ENCODE results near the gene COA5. TPM values are rescaled to one million over a fixed set of nuclear protein-coding genes. Genes with fewer than 3 reads are reported as not detected.
A peak's percentile ranks its signal among the peaks of the same experiment; 100 is the strongest.

COA5 gene
- polyA plus RNA-seq, 2 donors = 16.7 to 43.0 TPM

DNA sequence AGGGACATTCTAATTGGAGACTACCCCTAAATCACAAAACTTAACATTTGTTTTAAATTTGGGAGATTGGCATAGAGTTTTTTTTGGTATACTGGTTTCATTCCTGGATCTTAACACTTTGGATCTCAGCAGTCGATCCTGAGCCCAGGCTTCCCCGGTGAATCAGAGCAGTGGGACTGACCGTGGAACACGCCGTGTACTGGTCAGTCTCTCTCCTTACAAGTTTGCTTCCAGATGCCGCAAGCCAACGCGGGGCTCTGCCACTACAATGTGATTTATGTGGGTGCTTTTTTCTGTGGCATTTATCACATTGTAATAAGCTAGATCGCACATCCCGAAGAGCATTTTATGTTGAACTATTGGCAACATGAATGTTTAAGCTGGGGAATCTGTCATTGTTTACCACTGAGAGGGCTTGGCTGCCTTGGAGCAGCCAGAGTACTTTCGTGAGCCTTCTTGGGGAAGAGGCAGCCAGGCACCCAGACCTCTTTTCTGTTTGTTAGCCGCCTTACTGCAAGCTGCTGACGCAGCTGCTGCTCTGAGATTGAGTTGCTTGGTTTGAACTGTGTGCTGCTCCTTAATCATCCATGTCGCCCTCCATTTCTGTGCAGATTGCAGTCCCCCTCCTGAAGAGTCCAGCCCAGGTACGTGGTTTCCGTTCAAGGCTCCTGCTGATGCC, 49.3 kb downstream of the COA5 start:
- peaks cover 8 to 19% of the 10 kb centered on the region in 2 donors for H3K36me3 ChIP-seq (ENCODE audit: control insufficient read depth in 2 of 2, insufficient read depth in 2 of 2, low read length in 1 of 2)
- no peaks in the 10 kb centered on the region for H3K9me3 ChIP-seq (ENCODE audit: control insufficient read depth in 2 of 2, insufficient read depth in 1 of 2, low read depth in 1 of 2, low read length in 1 of 2)
- H3K27ac ChIP-seq (ENCODE audit: low read depth in 2 of 2, low read length in 1 of 2) = peak overlapping the region; percentile 9 to 11
- H3K4me3 ChIP-seq (ENCODE audit: low read depth in 1 of 2, low read length in 2 of 2) = no peak overlapping the region
- H3K4me1 ChIP-seq (ENCODE audit: control insufficient read depth in 2 of 2, insufficient read depth in 2 of 2, low read length in 1 of 2) = peaks cover 6 to 11% of the 10 kb centered on the region in 2 donors
- H3K27me3 ChIP-seq (ENCODE audit: control insufficient read depth in 1 of 2, insufficient read depth in 2 of 2, low read length in 2 of 2) = no peaks in the 10 kb centered on the region
- 83 to 84% methylated on average over 16 of the region's 16 CpGs for WGBS, 2 donors

DNA sequence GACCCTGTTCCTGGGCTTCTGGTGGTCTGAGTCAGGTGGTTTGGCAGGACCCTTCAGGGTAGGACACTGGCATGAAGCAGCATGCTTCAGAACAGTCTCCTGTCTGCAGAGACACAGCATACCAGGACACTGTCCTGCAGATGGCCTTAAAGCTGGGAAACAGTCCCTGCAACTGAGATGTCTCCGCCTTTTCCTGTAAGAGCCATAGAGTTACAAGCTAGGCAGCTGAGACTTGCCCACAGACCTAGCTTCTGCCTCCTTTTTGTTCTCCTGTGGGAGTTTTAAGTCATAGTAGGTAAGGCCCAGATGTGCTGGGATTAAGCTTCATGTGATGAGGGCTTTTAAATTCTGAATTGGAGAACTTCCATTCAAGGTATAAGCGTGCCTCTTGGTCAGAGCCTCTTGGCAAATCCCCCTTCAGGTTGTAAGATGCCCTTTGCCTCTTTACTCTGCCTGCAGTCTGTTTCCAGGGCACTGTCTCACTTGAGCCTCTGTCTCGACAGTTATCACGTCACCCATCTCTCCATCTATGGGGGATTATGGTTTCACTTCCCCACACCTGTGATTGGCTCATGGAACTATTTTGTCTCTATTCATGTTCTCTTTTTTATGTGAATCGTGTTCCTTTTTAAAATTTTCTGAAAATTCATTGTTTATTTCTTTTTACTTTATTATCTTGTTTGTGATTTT, 51.8 kb downstream of the COA5 start:
- H3K4me3 ChIP-seq (ENCODE audit: low read depth in 1 of 2, low read length in 2 of 2) = no peak overlapping the region
- peaks cover 15 to 26% of the 10 kb centered on the region in 2 donors for H3K36me3 ChIP-seq (ENCODE audit: control insufficient read depth in 2 of 2, insufficient read depth in 2 of 2, low read length in 1 of 2)
- H3K9me3 ChIP-seq (ENCODE audit: control insufficient read depth in 2 of 2, insufficient read depth in 1 of 2, low read depth in 1 of 2, low read length in 1 of 2) = no peaks in the 10 kb centered on the region
- peaks cover 6 to 7% of the 10 kb centered on the region in 2 donors for H3K4me1 ChIP-seq (ENCODE audit: control insufficient read depth in 2 of 2, insufficient read depth in 2 of 2, low read length in 1 of 2)
- no peak overlapping the region for H3K27ac ChIP-seq (ENCODE audit: low read depth in 2 of 2, low read length in 1 of 2)
- no peaks in the 10 kb centered on the region for H3K27me3 ChIP-seq (ENCODE audit: control insufficient read depth in 1 of 2, insufficient read depth in 2 of 2, low read length in 2 of 2)
- 83 to 90% methylated on average over 5 of the region's 5 CpGs for WGBS, 2 donors

- no peaks in the 10 kb centered on the region for H3K9me3 ChIP-seq (ENCODE audit: control insufficient read depth in 2 of 2, insufficient read depth in 1 of 2, low read depth in 1 of 2, low read length in 1 of 2)
Observed at GRCh38 chr2:98555696-98556095, 52.6 kb downstream of the COA5 start.

GRCh38 chr2:98554116-98554861, 54.0 kb downstream of the COA5 start:
- H3K27ac ChIP-seq (ENCODE audit: low read depth in 2 of 2, low read length in 1 of 2) = no peak overlapping the region
- H3K4me1 ChIP-seq (ENCODE audit: control insufficient read depth in 2 of 2, insufficient read depth in 2 of 2, low read length in 1 of 2) = peaks cover 2% of the 10 kb centered on the region in 2 donors
- H3K9me3 ChIP-seq (ENCODE audit: control insufficient read depth in 2 of 2, insufficient read depth in 1 of 2, low read depth in 1 of 2, low read length in 1 of 2) = no peaks in the 10 kb centered on the region
- peaks cover 19 to 26% of the 10 kb centered on the region in 2 donors for H3K36me3 ChIP-seq (ENCODE audit: control insufficient read depth in 2 of 2, insufficient read depth in 2 of 2, low read length in 1 of 2)
- no peaks in the 10 kb centered on the region for H3K27me3 ChIP-seq (ENCODE audit: control insufficient read depth in 1 of 2, insufficient read depth in 2 of 2, low read length in 2 of 2)
- no peak overlapping the region for H3K4me3 ChIP-seq (ENCODE audit: low read depth in 1 of 2, low read length in 2 of 2)
- WGBS, 2 donors = 86 to 87% methylated on average over 10 of the region's 10 CpGs

More at GRCh38 chr2:98555696-98556095, 52.6 kb downstream of the COA5 start:
- peaks cover 15 to 26% of the 10 kb centered on the region in 2 donors for H3K36me3 ChIP-seq (ENCODE audit: control insufficient read depth in 2 of 2, insufficient read depth in 2 of 2, low read length in 1 of 2)
- no peaks in the 10 kb centered on the region for H3K27me3 ChIP-seq (ENCODE audit: control insufficient read depth in 1 of 2, insufficient read depth in 2 of 2, low read length in 2 of 2)
- peaks cover 5 to 6% of the 10 kb centered on the region in 2 donors for H3K4me1 ChIP-seq (ENCODE audit: control insufficient read depth in 2 of 2, insufficient read depth in 2 of 2, low read length in 1 of 2)
- no peak overlapping the region for H3K27ac ChIP-seq (ENCODE audit: low read depth in 2 of 2, low read length in 1 of 2)
- WGBS, 2 donors = 96% methylated on average over 8 of the region's 8 CpGs
- H3K4me3 ChIP-seq (ENCODE audit: low read depth in 1 of 2, low read length in 2 of 2) = no peak overlapping the region

GRCh38 chr2:98552499-98553179, 55.7 kb downstream of the COA5 start:
- WGBS, 2 donors = 96 to 98% methylated on average over 7 of the region's 7 CpGs
- Histone ChIP-seq H3K27ac (ENCODE audit: low read depth in 2 of 2, low read length in 1 of 2) (no peak overlapping the region), H3K9me3 (ENCODE audit: control insufficient read depth in 2 of 2, insufficient read depth in 1 of 2, low read depth in 1 of 2, low read length in 1 of 2) (no peaks in the 10 kb centered on the region), H3K36me3 (ENCODE audit: control insufficient read depth in 2 of 2, insufficient read depth in 2 of 2, low read length in 1 of 2) (peaks cover 14 to 32% of the 10 kb centered on the region in 2 donors), H3K4me1 (ENCODE audit: control insufficient read depth in 2 of 2, insufficient read depth in 2 of 2, low read length in 1 of 2) (peaks cover 0 to 2% of the 10 kb centered on the region in 2 donors), H3K4me3 (ENCODE audit: low read depth in 1 of 2, low read length in 2 of 2) (no peak overlapping the region), H3K27me3 (ENCODE audit: control insufficient read depth in 1 of 2, insufficient read depth in 2 of 2, low read length in 2 of 2) (no peaks in the 10 kb centered on the region)

DNA sequence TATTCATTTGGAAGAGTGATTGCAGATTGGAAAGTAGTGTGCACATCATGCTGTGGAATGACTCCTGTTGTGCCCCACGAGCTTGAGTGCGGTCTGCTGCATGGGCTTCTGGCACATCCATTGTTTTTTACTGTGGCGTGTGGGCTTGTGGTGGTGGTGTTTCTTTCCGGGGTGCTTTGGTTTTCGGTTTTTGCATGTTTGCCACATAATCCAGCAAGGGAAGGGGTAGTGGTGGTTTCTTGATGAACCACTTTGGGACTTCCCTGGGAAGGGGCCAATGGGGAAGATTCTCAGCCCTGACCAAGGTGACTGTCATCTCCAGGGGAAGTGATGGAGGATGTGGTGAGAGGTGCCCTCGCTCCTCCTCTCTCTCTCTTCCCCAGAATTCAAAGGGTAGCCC, 57.0 kb downstream of the COA5 start:
- Histone ChIP-seq H3K36me3 (ENCODE audit: control insufficient read depth in 2 of 2, insufficient read depth in 2 of 2, low read length in 1 of 2) (peaks cover 16 to 38% of the 10 kb centered on the region in 2 donors), H3K4me3 (ENCODE audit: low read depth in 1 of 2, low read length in 2 of 2) (no peak overlapping the region), H3K27me3 (ENCODE audit: control insufficient read depth in 1 of 2, insufficient read depth in 2 of 2, low read length in 2 of 2) (no peaks in the 10 kb centered on the region), H3K27ac (ENCODE audit: low read depth in 2 of 2, low read length in 1 of 2) (no peak overlapping the region), H3K9me3 (ENCODE audit: control insufficient read depth in 2 of 2, insufficient read depth in 1 of 2, low read depth in 1 of 2, low read length in 1 of 2) (no peaks in the 10 kb centered on the region), H3K4me1 (ENCODE audit: control insufficient read depth in 2 of 2, insufficient read depth in 2 of 2, low read length in 1 of 2) (peaks cover 0 to 2% of the 10 kb centered on the region in 2 donors)
- WGBS, 2 donors = 84 to 89% methylated on average over 6 of the region's 6 CpGs

DNA sequence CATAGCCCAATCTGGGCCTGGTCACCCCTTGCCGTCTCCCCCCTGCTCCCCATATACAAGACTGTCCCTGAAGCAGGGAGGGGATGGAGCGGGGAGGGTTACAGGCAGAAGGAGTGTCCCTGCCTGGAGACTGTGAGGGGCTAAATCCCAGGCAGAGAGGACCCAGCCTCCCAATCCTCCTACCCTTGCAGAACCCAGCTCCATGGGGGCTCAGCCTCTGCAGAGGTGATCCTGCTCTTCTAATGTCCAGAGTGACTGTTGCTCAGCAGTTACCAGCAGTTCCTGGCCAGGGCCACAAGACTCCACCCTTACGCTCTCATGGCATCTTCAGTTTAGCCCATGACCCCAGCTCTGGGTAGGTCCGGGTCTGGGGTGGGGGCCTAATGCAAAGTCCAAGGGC, 58.1 kb downstream of the COA5 start:
- peaks cover 0 to 2% of the 10 kb centered on the region in 2 donors for H3K4me1 ChIP-seq (ENCODE audit: control insufficient read depth in 2 of 2, insufficient read depth in 2 of 2, low read length in 1 of 2)
- WGBS, 2 donors = 95% methylated on average over 4 of the region's 4 CpGs

More for the DNA sequence above, 58.1 kb downstream of the COA5 start:
- Histone ChIP-seq H3K27me3 (ENCODE audit: control insufficient read depth in 1 of 2, insufficient read depth in 2 of 2, low read length in 2 of 2) (no peaks in the 10 kb centered on the region), H3K27ac (ENCODE audit: low read depth in 2 of 2, low read length in 1 of 2) (no peak overlapping the region), H3K9me3 (ENCODE audit: control insufficient read depth in 2 of 2, insufficient read depth in 1 of 2, low read depth in 1 of 2, low read length in 1 of 2) (no peaks in the 10 kb centered on the region), H3K36me3 (ENCODE audit: control insufficient read depth in 2 of 2, insufficient read depth in 2 of 2, low read length in 1 of 2) (peaks cover 17 to 38% of the 10 kb centered on the region in 2 donors), H3K4me3 (ENCODE audit: low read depth in 1 of 2, low read length in 2 of 2) (no peak overlapping the region)

All from esophagus (tissue), 2 donors.